CD4-positive, alpha-beta T cell treated with Interleukin-1 beta for 1 hour (primary cell): ENCODE results near the gene FOXK1.
"Not testable (repeated sequence)": the region's sequence is repeated elsewhere in the genome, so short reads cannot be mapped to it uniquely, and the experiment has no call there.

Experiments used
- DNase-seq, 2 donors: peaks; one replicate each; pipeline ENCODE4 v3.0.0-alpha.2; 2020 to 2022

The FOXK1 gene

GRCh38 chr7:4787947-4788626 is 106.0 kb downstream of the FOXK1 start:
- DNase-seq = no peak

- no peak for DNase-seq
Measured at GRCh38 chr7:4788627-4789189, 106.6 kb downstream of the FOXK1 start.

DNA sequence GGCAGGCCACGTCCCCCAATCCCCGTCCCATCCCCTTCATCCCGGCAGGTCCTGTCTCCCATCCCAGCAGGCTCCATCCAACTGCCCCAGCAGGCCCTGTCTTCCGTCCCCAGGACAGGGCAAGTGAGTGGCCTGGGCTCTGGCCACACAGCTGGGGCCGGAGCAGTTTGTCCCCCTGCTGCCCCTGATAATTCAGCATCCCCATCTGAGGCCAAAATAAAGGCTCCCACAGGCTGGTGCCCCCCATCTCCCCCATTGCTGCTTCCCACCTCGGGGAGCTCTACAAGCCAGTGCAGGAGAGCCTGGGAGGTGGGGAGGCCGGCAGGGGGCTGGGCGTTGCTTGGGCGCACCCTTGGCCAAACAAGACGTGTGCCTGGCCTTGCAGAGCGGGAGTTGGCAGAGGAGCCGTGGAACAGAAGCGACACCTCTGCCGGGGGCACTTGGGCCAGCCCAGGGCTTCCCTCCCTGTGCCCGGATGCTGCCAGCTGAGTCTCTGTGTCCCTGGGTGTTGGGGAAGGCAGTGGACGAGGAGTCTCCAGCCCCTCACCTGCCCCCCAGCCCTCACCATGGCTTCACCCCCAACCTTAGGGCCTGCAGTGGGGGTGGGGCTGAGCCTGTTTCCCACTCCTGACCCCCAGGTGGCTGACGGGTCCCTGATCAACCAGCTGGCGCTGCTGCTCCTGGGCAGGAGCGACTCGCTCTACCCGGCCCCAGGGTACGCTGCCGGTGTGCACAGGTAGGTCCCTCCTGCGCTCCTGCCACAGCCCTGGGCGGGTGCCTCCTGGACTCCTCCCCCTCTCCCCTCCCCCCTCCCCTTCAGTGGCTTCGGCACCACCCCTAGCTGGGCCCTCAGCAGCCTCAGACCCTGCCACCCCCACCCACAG is 107.3 kb downstream of the FOXK1 start:
- no peak for DNase-seq

GRCh38 chr7:4790078-4790465 is 108.0 kb downstream of the FOXK1 start:
- no peak for DNase-seq

DNA sequence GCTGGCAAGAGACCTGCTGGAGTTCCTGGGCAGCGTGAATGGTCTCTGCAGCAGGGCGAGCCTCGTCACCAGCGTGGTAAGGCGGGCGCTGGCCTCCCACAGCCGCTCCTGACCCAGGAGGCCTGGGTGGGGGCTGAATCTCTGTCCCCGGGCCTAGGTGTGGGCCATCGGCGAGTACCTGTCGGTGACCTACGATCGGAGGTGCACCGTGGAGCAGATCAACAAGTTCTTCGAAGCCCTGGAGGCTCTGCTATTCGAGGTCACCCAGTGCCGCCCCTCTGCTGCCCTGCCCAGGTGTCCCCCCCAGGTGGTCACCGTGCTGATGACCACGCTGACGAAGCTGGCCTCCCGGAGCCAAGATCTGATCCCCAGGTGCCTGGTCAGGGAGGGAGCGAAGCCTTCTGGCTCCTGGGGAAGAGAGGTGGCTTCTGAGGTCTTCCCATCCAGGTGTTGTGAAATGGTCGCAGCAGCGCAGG is 108.5 kb downstream of the FOXK1 start:
- no peak for DNase-seq

- DNase-seq = no peak
Measured at GRCh38 chr7:4791101-4791737, 109.1 kb downstream of the FOXK1 start.

DNA sequence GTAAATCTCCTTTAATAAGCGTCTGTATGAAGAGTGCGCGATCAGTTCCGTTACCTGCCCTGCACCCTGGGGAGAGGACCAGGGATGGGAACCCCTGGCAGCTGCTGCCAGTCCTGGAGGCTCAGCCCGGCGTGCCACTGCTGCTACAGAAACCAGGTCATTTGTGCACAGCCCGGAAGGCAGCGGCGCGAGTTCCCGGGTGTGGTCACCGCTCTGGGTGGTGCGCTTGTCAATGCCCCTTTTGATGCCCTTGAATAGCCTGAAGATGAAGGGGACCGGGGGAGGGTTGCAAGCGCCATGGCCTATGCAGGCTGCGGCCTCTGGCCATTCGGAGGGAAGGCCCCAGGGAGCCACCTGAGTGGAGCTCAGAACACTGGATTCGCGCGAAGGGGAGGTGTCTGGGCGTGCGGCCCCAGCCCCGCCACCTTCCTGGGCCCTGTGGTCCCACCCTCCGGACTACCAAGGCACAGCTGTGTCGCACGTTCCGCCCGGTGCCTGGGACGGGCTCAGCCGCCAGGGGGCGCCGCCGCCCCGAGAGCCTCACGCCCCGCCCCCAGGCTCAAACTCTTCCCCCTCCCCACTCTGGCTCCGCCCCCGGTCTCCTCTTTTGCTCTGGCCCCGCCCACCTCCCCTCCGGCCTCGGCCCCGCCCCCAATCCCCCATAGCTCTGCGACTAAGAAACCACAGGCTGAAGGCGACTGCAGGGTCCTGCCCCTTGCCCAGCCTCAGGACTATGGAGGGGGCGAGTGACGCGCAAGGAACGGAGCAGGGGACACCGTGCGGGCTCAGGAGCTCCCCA is 109.8 kb downstream of the FOXK1 start:
- peak; percentile 75 to 82 for DNase-seq

GRCh38 chr7:4792537-4793126 is 110.5 kb downstream of the FOXK1 start:
- DNase-seq = no peak

DNA sequence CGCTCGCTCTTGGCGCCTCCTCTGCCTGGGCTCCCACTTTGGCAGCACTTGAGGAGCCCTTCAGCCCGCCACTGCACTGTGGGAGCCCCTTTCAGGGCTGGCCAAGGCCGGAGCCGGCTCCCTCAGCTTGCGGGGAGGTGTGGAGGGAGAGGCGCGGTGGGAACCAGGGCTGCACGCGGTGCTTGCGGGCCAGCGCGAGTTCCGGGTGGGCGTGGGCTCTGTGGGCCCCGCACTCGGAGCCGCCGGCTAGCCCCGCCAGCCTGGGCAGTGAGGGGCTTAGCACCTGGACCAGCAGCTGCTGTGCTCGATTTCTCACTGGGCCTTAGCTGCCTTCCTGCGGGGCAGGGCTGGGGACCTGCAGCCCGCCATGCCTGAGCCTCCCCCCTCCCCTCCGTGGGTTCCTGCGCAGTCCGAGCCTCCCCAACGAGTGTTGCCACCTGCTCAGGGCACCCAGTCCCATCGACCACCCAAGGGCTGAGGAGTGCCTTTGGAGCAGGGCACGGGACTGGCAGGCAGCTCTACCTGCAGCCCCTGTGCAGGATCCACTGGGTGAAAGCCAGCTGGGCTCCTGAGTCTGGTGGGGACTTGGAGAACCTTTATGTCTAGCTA is 111.4 kb downstream of the FOXK1 start:
- DNase-seq = not testable (repeated sequence)

GRCh38 chr7:4794171-4794570 is 112.1 kb downstream of the FOXK1 start:
- DNase-seq = not testable (repeated sequence)

DNA sequence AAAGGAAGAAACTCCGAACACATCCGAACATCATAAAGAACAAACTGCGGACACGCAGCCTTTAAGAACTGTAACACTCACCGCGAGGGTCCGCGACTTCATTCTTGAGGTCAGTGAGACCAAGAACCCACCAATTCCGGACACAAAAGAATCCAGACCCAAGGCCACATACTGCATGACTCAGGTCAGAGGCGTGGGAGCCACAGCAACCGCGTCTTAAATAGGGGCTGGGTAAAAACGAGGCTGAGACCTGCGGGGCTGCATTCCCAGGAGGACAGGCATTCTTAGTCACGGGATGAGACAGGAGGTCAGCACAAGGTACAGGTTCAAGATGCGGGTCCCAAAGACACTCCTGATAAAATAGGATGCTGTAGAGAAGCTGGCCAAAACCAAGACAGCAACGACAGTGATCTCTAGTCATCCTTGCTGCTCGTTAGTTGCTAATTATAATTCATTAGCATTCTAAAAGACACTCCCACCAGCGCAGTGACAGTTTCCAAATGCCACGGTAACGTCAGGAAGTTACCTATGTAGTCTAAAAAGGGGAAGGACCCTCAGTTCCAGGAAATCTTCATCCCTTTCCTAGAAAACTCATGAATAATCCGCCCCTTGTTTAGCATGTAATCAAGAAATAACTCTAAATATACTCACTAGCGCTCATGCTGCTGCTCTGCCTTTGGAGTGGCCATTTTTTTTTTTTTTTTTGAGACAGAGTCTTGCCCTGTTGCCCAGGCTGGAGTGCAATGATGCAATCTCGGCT is 112.7 kb downstream of the FOXK1 start:
- DNase-seq = no peak

DNA sequence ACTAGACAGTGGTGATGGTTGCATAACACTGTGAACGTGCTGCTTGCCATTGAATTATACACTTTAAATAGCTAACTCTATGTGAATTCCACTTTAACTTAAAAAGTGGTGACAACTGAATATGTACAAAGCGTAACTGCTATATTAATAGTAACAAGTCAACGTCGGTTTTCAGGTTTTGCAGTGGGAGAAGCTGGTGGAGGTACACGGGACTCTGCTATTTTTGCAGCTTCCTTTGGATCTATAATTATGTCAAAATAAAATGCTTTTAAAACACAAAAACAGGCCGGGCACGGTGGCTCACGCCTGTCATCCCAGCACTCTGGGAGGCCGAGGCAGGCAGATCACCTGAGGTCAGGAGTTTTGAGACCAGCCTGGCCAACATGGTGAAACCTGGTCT is 114.4 kb downstream of the FOXK1 start:
- DNase-seq = no peak

- DNase-seq = peak; percentile 50 to 61
Measured at GRCh38 chr7:4797858-4798705, 116.0 kb downstream of the FOXK1 start.

GRCh38 chr7:4798706-4799235 is 116.7 kb downstream of the FOXK1 start:
- DNase-seq = no peak

- DNase-seq = no peak
Measured at GRCh38 chr7:4799508-4800268, 117.6 kb downstream of the FOXK1 start.

DNA sequence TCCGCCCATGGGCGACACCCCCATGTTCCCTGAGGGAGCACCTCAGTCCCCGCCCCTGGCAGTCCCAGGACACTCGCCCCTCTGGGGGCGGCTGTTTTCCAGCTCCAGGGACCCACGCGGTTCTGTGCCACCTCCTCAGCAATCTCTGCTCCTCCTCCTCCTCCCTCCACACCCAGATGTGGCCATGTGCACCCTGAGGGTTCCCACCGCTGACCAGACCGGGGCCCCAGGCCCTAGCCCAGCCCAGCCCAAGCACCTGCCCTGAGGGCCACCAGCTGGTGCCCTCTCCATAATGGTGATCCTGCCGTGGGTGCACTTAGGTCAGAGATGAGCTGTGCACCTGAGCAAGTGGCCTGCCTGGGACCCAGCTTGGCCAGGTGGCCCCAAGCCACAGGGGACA is 118.4 kb downstream of the FOXK1 start:
- no peak for DNase-seq

DNA sequence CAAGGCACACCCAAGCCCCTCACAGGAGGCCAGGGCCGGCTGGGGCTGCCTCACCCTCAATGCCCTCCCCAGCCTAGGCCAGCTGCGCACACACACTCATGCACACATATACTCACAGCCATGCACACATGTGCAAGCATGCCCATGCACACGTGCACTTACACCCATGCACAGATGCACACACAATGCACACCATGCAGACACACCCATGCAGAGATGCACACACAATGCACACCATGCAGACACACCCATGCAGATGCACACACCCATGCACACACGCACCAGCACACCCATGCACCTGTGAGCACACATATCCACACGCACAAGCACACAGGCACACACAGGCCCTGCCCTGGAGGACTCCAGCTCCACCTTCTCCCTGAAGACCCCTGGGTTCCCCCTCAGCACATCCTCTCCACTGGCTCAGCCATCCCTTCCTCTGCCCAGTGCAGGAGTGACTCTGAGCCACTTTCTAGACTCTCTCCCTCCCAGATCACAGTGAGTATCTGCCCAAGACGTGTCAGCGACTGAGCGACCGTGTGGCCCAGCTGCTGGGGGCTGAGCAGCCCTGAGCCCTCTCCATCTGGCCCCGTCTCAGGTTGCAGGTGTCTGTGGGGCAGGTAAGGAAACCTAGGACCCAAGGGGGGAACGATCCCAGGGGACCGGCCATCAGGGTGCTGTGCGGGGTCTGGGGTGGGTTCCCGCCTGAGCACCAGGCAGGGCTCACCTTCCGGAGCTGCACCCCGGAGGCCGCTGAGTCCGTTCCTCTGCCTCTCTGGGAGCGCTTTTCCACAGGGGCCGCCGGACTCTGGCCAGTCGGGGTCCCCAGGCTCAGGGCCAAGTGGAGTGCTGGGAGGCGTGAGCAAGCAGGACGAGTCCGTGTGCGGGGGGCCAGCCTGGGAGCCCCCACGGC is 119.1 kb downstream of the FOXK1 start:
- DNase-seq = no peak

- DNase-seq = no peak
Measured at GRCh38 chr7:4801839-4802231, 119.7 kb downstream of the FOXK1 start.
